SK-N-SH (cell line): ENCODE results near the gene ERAL1.

Experiments used
- CHD2 ChIP-seq: fragments of 150-350 bp; IDR thresholded peaks from 2 replicates; pipeline ENCODE4 v1.6.1; 2018; ENCODE audit warnings: low read length; ENCODE audit not compliant: partially characterized antibody
- CTCF ChIP-seq: fragments of 200-600 bp; sonication (generic); IDR thresholded peaks from 2 replicates; pipeline ENCODE4 v1.6.1; 2017; ENCODE audit warnings: antibody characterized with exemption, mild to moderate bottlenecking, moderate library complexity
- GABPA ChIP-seq: IDR thresholded peaks from 2 replicates; pipeline ENCODE4 v1.4.0; 2012; ENCODE audit warnings: low read depth, mild to moderate bottlenecking
- IRF3 ChIP-seq: fragments of 150-350 bp; IDR thresholded peaks from 2 replicates; pipeline ENCODE4 v1.6.1; 2016; ENCODE audit warnings: mild to moderate bottlenecking, low read depth, low read length
- MAX ChIP-seq: IDR thresholded peaks from 2 replicates; pipeline ENCODE4 v1.4.0; 2012; ENCODE audit warnings: low read depth
- MXI1 ChIP-seq: IDR thresholded peaks from 2 replicates; pipeline ENCODE4 v1.6.1; 2012; ENCODE audit warnings: mild to moderate bottlenecking, low read depth, low read length, improper control_type of control experiment
- REST ChIP-seq: IDR thresholded peaks from 2 replicates; pipeline ENCODE4 v1.6.1; 2012; ENCODE audit warnings: mild to moderate bottlenecking, low read depth, low read length, moderate library complexity

GRCh38 chr17:28812091-28812747 is 42.6 kb upstream of the ERAL1 start:
- TF ChIP-seq CTCF, result no peak
- peak; percentile 71 for TF ChIP-seq IRF3
- no peak for TF ChIP-seq MAX
- TF ChIP-seq CHD2, result peak; percentile 90
- no peak for TF ChIP-seq MXI1
- TF ChIP-seq REST, result no peak
- peak; percentile 67 for TF ChIP-seq GABPA
